Endothelial cell (in vitro differentiated cells): ENCODE measurements around the gene CUX1. TPM values are rescaled to one million over a fixed set of nuclear protein-coding genes. Genes with fewer than 3 reads are reported as not detected.

Experiments used
- DNase-seq: peaks from one replicate; pipeline ENCODE4 v3.0.0; 2021; ENCODE audit warnings: low spot score
- H3K27ac Mint-ChIP-seq: one replicate; pipeline ENCODE4 v1.8.0; 2021; ENCODE audit warnings: mixed read lengths, inconsistent platforms; ENCODE audit not compliant: unreplicated experiment
- H3K27me3 Mint-ChIP-seq: one replicate; pipeline ENCODE4 v1.8.0; 2021; ENCODE audit warnings: mild to moderate bottlenecking, moderate library complexity, mixed read lengths, inconsistent platforms; ENCODE audit not compliant: unreplicated experiment
- H3K36me3 Mint-ChIP-seq: one replicate; pipeline ENCODE4 v1.8.0; 2021; ENCODE audit warnings: mild to moderate bottlenecking, low read depth, mixed read lengths, inconsistent platforms; ENCODE audit not compliant: unreplicated experiment
- H3K4me1 Mint-ChIP-seq: one replicate; pipeline ENCODE4 v1.8.0; 2021; ENCODE audit warnings: mild to moderate bottlenecking, mixed read lengths, inconsistent platforms; ENCODE audit not compliant: unreplicated experiment
- H3K4me3 Mint-ChIP-seq: one replicate; pipeline ENCODE4 v1.8.0; 2021; ENCODE audit warnings: mild to moderate bottlenecking, mixed read lengths, inconsistent platforms; ENCODE audit not compliant: unreplicated experiment
- H3K9me3 Mint-ChIP-seq: one replicate; pipeline ENCODE4 v1.8.0; 2021; ENCODE audit warnings: mixed read lengths, inconsistent platforms; ENCODE audit not compliant: unreplicated experiment
- total RNA-seq: library from RNA; stranded (reverse); fragmentation: NEBNext Ultra II Directional; extraction: Animal tissue kit (Norgen Biotek cat#: 25700); gene quantifications from one replicate; pipeline ENCODE4 v1.2.1, GENCODE V29; 2021; ENCODE audit not compliant: unreplicated experiment
- TF ChIP-seq, protein P1 (sequence below): fragments of 200-600 bp; sonication (generic); IDR thresholded peaks from one replicate; pipeline ENCODE4 v1.5.0; 2021; ENCODE audit warnings: antibody characterized with exemption; ENCODE audit not compliant: unreplicated experiment

The CUX1 gene
- total RNA-seq, 1 donor from 2014 or later = 43.7 TPM

- Mint-ChIP-seq H3K4me1 (peaks cover 3% of the 10 kb centered on the region), H3K27me3 (peaks cover 3% of the 10 kb centered on the region), H3K4me3 (no peak overlapping the region), H3K9me3 (no peaks in the 10 kb centered on the region), H3K27ac (no peak overlapping the region), H3K36me3 (peaks cover 11% of the 10 kb centered on the region)
- TF ChIP-seq, protein P1, sequence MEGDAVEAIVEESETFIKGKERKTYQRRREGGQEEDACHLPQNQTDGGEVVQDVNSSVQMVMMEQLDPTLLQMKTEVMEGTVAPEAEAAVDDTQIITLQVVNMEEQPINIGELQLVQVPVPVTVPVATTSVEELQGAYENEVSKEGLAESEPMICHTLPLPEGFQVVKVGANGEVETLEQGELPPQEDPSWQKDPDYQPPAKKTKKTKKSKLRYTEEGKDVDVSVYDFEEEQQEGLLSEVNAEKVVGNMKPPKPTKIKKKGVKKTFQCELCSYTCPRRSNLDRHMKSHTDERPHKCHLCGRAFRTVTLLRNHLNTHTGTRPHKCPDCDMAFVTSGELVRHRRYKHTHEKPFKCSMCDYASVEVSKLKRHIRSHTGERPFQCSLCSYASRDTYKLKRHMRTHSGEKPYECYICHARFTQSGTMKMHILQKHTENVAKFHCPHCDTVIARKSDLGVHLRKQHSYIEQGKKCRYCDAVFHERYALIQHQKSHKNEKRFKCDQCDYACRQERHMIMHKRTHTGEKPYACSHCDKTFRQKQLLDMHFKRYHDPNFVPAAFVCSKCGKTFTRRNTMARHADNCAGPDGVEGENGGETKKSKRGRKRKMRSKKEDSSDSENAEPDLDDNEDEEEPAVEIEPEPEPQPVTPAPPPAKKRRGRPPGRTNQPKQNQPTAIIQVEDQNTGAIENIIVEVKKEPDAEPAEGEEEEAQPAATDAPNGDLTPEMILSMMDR = no peak
- no peak for DNase-seq
These were observed 278.5 kb downstream of the CUX1 start for GRCh38 chr7:102096012-102096332.

- no peaks in the 10 kb centered on the region for H3K9me3 Mint-ChIP-seq
- H3K4me1 Mint-ChIP-seq = peaks cover 3% of the 10 kb centered on the region
- peaks cover 3% of the 10 kb centered on the region for H3K27me3 Mint-ChIP-seq
- no peak overlapping the region for H3K27ac Mint-ChIP-seq
- no peak overlapping the region for H3K4me3 Mint-ChIP-seq
- TF ChIP-seq, protein P1 = no peak
- DNase-seq = no peak
- peaks cover 12% of the 10 kb centered on the region for H3K36me3 Mint-ChIP-seq
These were observed 279.4 kb downstream of the CUX1 start for GRCh38 chr7:102096706-102097427.

DNA sequence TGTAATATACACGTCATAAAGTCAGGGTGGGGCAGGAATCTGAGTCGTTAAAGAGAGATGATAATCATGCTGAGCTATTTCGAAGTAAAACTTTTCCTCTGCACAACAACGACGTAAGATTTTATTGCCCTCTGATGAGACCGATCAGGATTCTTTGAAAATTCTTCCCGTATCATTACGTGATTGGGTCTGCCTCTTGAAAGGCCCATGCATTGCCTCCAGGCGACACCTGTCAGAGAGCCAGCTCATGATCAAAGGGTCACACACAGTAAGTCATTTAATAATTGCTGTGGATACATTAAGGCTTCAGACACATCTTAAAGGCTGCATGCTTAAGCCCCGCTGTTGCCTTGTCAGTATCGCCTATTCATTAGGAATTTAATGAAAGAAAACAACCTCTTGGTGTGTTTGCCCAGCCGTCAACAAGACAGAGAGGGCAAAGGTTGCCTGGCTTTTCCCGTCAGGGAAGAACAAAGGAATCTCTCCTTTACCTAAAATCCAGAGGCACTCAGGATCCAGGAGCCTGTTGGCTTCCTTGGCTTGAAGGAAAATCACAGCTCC, 280.3 kb downstream of the CUX1 start:
- Mint-ChIP-seq H3K4me1 (peaks cover 3% of the 10 kb centered on the region), H3K27me3 (no peaks in the 10 kb centered on the region), H3K4me3 (no peak overlapping the region), H3K36me3 (peaks cover 8% of the 10 kb centered on the region), H3K9me3 (no peaks in the 10 kb centered on the region), H3K27ac (no peak overlapping the region)
- no peak for DNase-seq
- TF ChIP-seq, protein P1 = no peak

DNA sequence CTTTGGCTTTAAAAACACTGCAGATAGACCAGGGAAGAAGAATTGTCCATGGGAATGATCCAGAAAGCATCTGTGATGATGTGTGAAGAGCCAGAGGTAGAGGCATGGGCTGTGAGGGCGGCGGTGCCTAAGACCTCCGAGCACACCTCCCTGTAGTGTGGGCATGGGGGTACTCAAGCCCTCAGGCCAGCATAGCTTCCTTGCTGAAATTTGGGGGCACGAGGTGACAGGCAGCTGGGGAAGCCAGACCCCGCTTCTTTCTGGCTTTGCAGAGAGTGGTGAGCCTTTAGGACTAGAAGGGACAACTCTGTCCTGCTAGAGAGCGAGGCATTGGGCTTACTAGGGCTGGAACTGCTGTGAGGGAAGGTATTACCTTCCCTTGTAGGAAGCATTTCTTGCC, 281.6 kb downstream of the CUX1 start:
- DNase-seq = no peak

GRCh38 chr7:102099474-102099873, 282.0 kb downstream of the CUX1 start:
- Mint-ChIP-seq H3K4me3 (no peak overlapping the region), H3K4me1 (no peaks in the 10 kb centered on the region), H3K27me3 (peaks cover 3% of the 10 kb centered on the region), H3K36me3 (peaks cover 18% of the 10 kb centered on the region), H3K27ac (no peak overlapping the region), H3K9me3 (no peaks in the 10 kb centered on the region)
- TF ChIP-seq, protein P1 = no peak
- no peak for DNase-seq

More for the DNA sequence above, 281.6 kb downstream of the CUX1 start:
- Mint-ChIP-seq H3K27ac (no peak overlapping the region), H3K4me1 (no peaks in the 10 kb centered on the region), H3K4me3 (no peak overlapping the region), H3K36me3 (peaks cover 18% of the 10 kb centered on the region), H3K9me3 (no peaks in the 10 kb centered on the region), H3K27me3 (peaks cover 3% of the 10 kb centered on the region)
- TF ChIP-seq, protein P1 = no peak
